GM19328 (cell line): ENCODE results near the gene METTL21A.
"Not testable (repeated sequence)": the region's sequence is repeated elsewhere in the genome, so short reads cannot be mapped to it uniquely, and the experiment has no call there.

Experiments used
- ATAC-seq: cut with Tn5 transposase; IDR thresholded peaks from one replicate; pipeline ENCODE4 v1.9.1; 2021; ENCODE audit warnings: mild to moderate bottlenecking, moderate library complexity; ENCODE audit not compliant: unreplicated experiment

Gene METTL21A

GRCh38 chr2:207625014-207625907, at the start of gene METTL21A:
METTL21A (minus strand) TSS chr2:207625394; CDS start chr2:207624375, 1,019 bp downstream.
- peak; percentile 60 for ATAC-seq

GRCh38 chr2:207674826-207675225, 49.6 kb upstream of the METTL21A start:
- ATAC-seq = no peak

GRCh38 chr2:207674266-207674774, 49.1 kb upstream of the METTL21A start:
- no peak for ATAC-seq

GRCh38 chr2:207673431-207673830, 48.2 kb upstream of the METTL21A start:
- ATAC-seq = no peak

DNA sequence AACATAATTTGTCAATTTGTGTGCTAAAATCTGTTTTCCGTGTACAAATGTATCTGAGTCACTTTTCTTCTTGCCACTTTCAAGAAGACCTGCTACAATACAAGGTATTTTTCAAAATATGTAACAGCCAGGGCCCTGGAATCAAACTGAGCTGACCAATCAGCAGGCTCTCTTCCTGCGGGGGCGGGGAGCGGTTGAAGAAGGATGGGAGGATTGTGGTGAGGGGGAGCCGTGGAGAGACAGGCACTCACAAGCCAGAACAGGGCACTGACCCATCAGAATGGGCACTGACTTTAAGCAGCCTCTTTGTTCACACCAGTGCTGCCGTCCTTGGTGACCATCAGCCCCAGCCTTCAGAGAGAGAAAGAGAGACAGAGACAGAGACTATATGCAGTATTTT, 45.7 kb upstream of the METTL21A start:
- no peak for ATAC-seq

DNA sequence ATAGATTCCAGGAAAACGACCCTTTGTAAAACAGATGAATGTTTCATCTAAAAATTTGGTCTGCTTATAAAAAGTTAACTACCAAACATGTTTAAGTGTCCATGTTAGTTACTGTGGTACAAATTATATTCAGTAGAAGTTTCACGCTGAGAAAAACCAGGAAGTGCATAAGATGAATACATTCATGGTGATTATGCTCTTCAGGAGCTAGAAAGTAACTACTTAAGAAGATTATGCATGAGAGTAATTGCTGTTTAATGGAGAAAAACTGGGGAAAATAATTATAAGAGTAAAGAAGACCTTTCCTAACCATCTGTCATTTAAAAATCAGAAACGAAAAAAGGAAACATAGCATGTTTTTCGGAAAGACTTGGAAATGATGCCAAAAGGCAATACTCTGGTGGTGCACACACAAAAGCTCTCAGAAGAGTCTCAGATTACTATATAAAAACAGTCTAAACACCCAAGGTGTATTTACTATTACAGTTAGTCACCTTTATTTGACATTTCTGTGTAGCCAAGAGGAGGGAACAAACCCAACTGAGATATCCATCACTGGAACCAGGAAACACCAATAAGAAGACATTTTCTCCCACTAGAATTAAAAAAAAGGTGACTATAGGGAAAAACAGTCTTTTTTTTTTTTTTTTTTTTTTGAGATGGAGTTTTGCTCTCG, 38.8 kb upstream of the METTL21A start:
- ATAC-seq = no peak

GRCh38 chr2:207662203-207662602, 37.0 kb upstream of the METTL21A start:
- peak; percentile 84 for ATAC-seq

DNA sequence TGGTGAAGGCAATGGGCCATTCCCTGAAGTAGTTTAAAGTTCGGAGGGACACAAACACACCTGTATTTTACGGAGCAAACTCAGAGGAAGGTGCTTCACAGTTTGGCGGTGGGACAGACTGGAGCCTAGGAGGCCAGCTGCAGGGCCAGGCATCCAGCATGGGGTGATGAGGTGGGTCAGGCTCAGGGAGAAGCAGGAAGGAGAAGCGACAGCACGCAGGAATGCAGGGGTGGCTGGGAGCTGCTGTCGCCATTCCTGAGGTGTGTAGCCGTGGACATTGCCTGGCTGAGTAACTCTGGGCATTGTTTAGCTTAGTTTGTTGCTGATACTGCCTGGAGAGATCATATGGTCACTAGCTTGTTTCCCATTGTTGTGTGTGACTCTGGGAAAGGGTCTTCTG, 35.8 kb upstream of the METTL21A start:
- no peak for ATAC-seq

GRCh38 chr2:207658156-207658555, 33.0 kb upstream of the METTL21A start:
- no peak for ATAC-seq

- ATAC-seq = no peak
Observed at GRCh38 chr2:207655000-207655399, 29.8 kb upstream of the METTL21A start.

GRCh38 chr2:207646582-207646981, 21.4 kb upstream of the METTL21A start:
- not testable (repeated sequence) for ATAC-seq

- ATAC-seq = no peak
Observed at GRCh38 chr2:207643892-207644291, 18.7 kb upstream of the METTL21A start.

GRCh38 chr2:207640661-207641060, 15.5 kb upstream of the METTL21A start:
- ATAC-seq = no peak

- no peak for ATAC-seq
Observed at GRCh38 chr2:207640160-207640559, 15.0 kb upstream of the METTL21A start.

- ATAC-seq = not testable (repeated sequence)
Observed at GRCh38 chr2:207639288-207639687, 14.1 kb upstream of the METTL21A start.

DNA sequence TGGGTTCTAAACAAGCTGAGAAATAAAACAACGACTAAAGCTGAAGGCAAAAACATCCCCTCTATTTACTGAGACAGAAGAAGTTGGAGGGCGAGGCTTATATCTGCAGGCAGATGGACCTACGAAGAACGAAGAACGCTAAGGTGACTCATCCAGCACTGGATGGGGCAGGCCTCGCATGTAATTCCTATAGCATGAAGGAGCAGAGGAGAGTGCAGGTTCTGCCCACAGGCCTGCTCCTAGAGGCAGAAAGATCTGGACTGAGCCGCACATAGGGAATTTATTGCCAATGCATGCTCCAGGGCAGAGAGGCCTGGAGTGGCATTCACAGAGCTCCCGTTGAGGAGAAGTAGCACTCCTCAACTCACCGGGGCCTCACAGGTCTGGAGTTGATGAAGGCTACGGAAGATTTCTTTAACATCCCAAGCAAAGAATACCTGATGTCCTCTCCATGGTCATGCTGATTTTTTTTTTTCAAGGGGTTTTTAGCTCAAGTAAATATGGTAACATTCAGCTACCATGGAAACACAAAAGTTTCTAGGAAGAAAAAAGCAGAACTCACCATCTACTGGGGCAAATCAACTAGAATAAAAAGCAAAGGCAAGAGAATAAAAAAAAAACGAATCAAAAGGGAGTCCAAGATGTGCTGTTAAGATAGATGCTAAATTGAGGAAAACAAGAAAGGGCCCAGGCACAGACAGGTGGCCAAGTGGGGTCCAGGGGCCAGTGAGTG, 10.4 kb upstream of the METTL21A start:
- no peak for ATAC-seq

- ATAC-seq = no peak
Observed at GRCh38 chr2:207633686-207634085, 8.5 kb upstream of the METTL21A start.

GRCh38 chr2:207632575-207633493, 7.6 kb upstream of the METTL21A start:
- no peak for ATAC-seq

- no peak for ATAC-seq
Observed at GRCh38 chr2:207630491-207630890, 5.3 kb upstream of the METTL21A start.

DNA sequence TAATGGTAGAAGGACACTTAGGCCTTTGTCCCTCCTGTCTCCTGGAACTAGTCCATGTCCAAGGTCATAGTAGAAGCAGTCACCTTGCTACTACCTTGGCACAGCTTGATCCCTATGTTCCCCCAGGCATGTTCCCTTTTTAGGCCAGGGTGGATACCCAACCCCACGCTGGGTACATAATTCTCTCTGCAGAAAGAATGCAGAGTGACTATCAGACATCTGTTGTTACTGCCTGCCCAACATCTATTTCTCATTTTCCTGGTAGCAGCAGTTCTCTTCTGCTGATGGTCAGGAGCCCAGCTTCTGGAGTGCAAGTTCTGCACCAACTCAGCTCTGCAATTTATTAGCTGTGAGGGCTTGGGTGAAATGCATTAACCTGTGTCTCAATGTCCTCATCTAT, 4.4 kb upstream of the METTL21A start:
- no peak for ATAC-seq
